ENCODE results near the gene LPGAT1. TPM values are rescaled to one million over a fixed set of nuclear protein-coding genes. Genes with fewer than 3 reads are reported as not detected.

Gene LPGAT1
- total RNA-seq, 2 experiments from 2014 or later, result 59.3 to 60.5 TPM

DNA sequence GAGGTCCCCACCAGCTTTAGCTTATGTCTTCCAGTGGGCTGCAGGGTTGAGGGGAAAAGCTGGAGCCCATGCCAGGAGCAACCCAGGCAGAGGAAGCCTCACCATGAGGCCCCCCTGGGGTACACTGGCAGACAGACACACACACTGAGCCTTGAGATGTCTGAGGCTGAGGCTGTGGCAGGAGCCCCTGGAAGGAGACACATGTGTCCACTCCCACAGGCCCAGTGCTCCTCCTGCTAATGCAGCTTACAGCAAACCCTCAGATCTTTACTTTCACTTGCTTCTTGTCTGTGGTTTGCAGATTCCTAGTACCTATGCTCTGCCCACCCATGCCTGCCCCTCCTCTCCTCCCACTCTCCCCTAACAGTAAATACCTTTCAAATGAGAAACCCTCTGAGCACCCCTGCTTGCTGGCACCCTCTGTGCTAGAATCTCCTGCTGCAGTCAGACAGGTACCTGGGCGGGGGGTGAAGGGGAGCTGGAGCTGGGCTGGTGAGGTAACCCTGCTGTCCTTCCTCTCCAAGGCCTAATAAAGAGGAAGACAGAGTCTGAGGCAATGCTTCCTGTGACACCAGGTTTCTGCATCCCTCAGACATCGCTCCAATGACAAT is 91.8 kb downstream of the LPGAT1 start:
- Mint-ChIP-seq H3K4me3 (peak overlapping the region; percentile 62), H3K36me3 (ENCODE audit: low read depth) (peaks cover 5% of the 10 kb centered on the region), H3K9me3 (ENCODE audit: insufficient read depth) (no peaks in the 10 kb centered on the region), H3K27me3 (ENCODE audit: low read depth) (no peaks in the 10 kb centered on the region), H3K4me1 (ENCODE audit: low read depth) (peaks cover 42% of the 10 kb centered on the region), H3K27ac (peak overlapping the region; percentile 88)
- peak; percentile 63 for DNase-seq
- ATAC-seq, result peak; percentile 82
- CTCF ChIA-PET, result interaction anchor here (1.0 to 2.6 kb wide), 7 partner anchors 9 to 717 kb away, joined by 3 to 30 read pairs (median 4); partner anchors contain the start of genes DTL and INTS7
- POLR2A ChIA-PET, result interaction anchor here (1.2 kb wide), 1 partner anchor 90 kb away, joined by 3 read pairs; no protein-coding TSS in a partner anchor

DNA sequence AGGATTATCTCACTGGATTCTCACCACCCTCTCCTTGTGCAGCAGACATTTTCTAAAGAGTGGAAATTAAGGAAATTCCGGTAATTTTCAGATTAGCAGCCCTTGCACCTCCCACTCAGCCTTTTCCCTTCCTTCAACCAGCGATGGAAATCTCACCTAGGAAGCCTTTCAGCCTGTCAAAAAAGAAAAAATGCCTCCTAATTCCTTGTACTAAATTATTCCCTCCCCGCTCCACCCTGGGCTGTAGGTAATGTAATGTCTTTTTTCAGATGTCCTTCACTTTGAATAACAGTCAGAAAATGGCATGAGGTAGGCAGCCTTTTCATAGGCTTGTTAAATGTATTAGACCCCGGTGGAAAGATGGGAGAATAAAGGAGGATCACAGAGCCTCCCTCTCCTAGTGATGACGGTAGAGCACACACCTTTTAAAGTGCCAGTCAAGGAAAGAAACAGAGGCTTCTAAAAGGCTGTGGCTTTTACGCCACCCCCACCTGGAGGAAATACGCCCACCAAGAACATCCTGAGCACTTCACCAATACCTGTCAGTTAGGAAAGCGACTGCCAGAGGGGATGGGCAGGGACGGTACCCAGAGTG is 92.4 kb downstream of the LPGAT1 start:
- Mint-ChIP-seq H3K4me3 (peak overlapping the region; percentile 62), H3K27me3 (ENCODE audit: low read depth) (no peaks in the 10 kb centered on the region), H3K36me3 (ENCODE audit: low read depth) (peaks cover 5% of the 10 kb centered on the region), H3K27ac (peak overlapping the region; percentile 88), H3K4me1 (ENCODE audit: low read depth) (peaks cover 42% of the 10 kb centered on the region), H3K9me3 (ENCODE audit: insufficient read depth) (no peaks in the 10 kb centered on the region)
- DNase-seq (peak; percentile 30), ATAC-seq (peak; percentile 25)
- POLR2A ChIA-PET, result no interaction called here
- CTCF ChIA-PET, result interaction anchor here (0.8 to 2.6 kb wide), 6 partner anchors 40 to 718 kb away, joined by 3 to 30 read pairs (median 4); partner anchors contain the start of genes DTL and INTS7

DNA sequence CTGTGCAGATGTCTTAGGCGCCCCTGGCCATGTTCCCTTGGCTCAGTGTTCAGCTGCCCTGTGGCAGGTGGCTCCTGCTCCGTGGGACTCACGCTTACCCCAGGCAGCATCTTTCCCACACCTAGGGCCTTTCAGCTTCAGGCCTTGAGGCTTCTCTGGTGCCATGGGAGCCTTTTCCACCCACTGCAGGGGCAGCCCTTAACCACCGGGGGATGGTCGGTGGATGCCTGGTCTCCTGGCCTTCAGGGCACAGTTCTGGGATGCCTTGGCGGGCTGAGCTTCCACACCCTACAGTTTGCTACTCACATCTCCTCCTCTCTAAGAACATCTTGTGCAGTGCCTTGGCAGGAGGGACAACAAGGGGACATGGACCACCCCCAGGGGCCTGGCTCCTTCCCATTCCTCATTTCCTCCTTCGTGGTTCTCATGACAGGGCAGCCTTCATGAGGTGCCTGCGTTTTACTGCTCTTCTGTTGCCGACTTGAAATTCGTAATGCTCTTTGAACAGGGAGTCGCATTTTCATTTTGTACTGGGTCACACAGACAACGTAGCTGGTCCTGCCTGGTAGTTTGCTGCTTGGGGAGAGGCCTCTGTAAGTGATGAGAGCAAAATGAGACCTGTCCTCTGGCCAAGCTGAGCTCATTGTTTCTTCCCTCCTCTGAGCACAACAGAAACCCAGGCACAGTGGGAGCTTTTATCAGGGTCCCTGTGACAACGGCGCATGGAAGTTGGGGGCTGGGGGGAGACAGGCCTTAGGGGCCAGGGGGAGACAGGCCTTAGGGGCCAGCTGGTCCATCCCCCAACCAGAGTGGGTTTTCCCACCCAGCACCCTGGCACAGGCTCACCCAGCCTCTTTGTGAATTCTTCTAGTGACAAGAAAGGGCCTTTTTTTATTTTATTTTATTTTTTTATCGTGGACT is 93.2 kb downstream of the LPGAT1 start:
- Mint-ChIP-seq H3K9me3 (ENCODE audit: insufficient read depth) (no peaks in the 10 kb centered on the region), H3K4me3 (no peak overlapping the region), H3K27ac (peak overlapping the region; percentile 76), H3K4me1 (ENCODE audit: low read depth) (peaks cover 42% of the 10 kb centered on the region), H3K27me3 (ENCODE audit: low read depth) (no peaks in the 10 kb centered on the region), H3K36me3 (ENCODE audit: low read depth) (peaks cover 2% of the 10 kb centered on the region)
- no peak for ATAC-seq
- ChIA-PET CTCF (interaction anchor here (0.8 to 1.1 kb wide), 3 partner anchors 14 to 57 kb away, joined by 3 to 6 read pairs (median 3); no protein-coding TSS in a partner anchor), POLR2A (no interaction called here)
- no peak for DNase-seq

DNA sequence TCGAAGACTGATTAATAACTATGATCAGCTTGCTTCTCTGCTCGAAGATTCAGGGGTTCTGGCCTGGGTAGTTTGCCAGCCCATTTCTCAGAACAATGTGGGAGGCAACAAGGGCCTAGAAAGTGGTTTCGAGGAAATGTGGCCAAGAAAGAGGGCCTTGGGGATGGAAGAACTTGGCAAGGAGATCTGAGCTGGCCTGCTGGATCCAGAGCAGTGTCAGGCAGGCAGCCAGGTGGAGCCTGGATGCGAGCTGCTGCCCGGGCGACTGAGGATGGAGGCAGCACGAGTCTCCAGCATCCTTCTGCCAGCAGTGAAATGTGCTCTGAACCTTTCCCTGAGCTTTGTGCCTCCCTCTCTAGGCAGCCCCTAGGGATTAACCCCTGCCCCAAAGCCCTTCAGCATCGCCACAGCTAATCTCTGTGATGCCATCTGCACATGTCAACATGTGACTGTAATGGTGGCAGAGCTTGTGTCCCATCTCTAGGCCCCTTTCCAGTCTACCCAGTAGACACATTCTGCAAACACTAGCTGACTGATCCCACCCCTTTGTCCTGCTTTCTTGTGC is 94.1 kb downstream of the LPGAT1 start:
- Mint-ChIP-seq H3K4me3 (no peak overlapping the region), H3K9me3 (ENCODE audit: insufficient read depth) (no peaks in the 10 kb centered on the region), H3K27ac (no peak overlapping the region), H3K36me3 (ENCODE audit: low read depth) (no peaks in the 10 kb centered on the region), H3K4me1 (ENCODE audit: low read depth) (peaks cover 42% of the 10 kb centered on the region), H3K27me3 (ENCODE audit: low read depth) (no peaks in the 10 kb centered on the region)
- ATAC-seq (no peak), DNase-seq (no peak)
- ChIA-PET CTCF (interaction anchor here (1.1 to 1.5 kb wide), 2 partner anchors 13 to 38 kb away, joined by 3 to 7 read pairs; no protein-coding TSS in a partner anchor), POLR2A (no interaction called here)

DNA sequence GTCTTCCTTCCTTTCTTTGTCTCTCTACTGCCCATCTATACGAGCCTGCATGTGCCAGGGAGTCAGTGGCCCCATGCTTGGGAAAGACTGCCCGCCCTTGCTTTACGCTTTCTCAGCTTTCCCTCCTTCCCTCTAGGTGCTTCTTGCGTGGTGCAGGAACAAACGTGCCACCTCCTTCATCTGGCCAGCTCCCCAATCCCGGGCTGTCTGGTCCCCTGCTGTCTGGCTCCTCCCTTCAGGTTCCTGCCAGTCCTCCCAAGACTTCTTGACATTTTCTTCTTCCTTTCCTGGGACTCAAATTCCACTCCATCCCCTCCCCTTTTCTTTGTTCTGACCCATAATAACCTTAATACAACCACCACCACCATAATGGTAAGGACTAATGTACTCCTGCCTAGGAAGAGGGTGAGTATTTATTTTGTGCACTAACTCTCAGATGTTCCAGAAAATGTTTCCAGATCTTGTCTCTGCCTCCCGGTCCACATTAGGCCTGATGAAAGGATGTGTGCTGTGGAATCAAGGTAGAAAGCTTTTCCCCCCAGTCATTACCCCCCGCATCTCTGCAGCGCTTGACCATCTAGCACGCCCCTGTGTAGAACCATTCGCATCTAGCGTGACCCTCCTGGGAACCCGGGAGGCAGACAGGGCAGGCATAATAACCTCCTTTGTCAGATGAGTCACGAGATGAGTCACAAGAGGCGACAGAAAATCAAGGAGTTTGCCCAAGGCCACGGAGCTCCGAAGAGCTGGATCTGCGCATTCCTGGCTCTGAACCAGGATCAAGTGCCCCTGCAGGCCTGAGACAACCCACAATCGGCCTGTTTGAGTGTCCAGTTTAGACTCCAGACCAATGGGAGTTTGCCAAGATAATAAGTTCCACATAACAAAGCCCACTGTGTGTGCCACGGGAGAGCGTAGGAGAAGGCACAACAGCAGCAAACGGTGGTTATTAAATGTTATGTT is 95.1 kb downstream of the LPGAT1 start:
- Mint-ChIP-seq H3K36me3 (ENCODE audit: low read depth) (no peaks in the 10 kb centered on the region), H3K4me3 (no peak overlapping the region), H3K9me3 (ENCODE audit: insufficient read depth) (no peaks in the 10 kb centered on the region), H3K4me1 (ENCODE audit: low read depth) (peaks cover 35% of the 10 kb centered on the region), H3K27ac (no peak overlapping the region), H3K27me3 (ENCODE audit: low read depth) (no peaks in the 10 kb centered on the region)
- DNase-seq (no peak), ATAC-seq (no peak)
- ChIA-PET CTCF (interaction anchor here (1.5 kb wide), 1 partner anchor 37 kb away, joined by 7 read pairs; no protein-coding TSS in a partner anchor), POLR2A (no interaction called here)

DNA sequence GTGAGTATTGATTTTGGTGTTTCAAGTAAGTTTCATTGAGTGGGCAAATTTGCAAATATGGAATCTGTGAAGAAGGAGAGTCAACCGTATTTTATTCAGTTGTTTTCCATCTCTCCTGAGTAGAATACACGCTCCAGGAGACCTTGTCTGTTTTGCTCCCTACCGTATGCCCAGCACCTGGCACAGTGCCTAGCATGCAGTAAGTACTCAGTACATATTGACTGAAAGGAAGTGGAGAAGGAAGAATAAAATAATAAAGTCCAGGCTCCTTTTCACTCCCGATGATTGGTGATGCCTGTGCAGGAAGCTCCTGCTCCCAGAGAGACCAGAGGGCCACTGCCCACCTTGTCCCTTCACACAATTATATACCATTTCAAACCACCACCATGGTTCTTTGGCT is 95.8 kb downstream of the LPGAT1 start:
- POLR2A ChIA-PET, result no interaction called here
- H3K4me1 Mint-ChIP-seq (ENCODE audit: low read depth), result peaks cover 28% of the 10 kb centered on the region
- H3K9me3 Mint-ChIP-seq (ENCODE audit: insufficient read depth), result no peaks in the 10 kb centered on the region
- H3K4me3 Mint-ChIP-seq, result no peak overlapping the region
- ATAC-seq, result no peak
- H3K27me3 Mint-ChIP-seq (ENCODE audit: low read depth), result no peaks in the 10 kb centered on the region
- DNase-seq, result no peak
- no peak overlapping the region for H3K27ac Mint-ChIP-seq
- CTCF ChIA-PET, result interaction anchor here (0.7 kb wide), 1 partner anchor 37 kb away, joined by 3 read pairs; no protein-coding TSS in a partner anchor
- H3K36me3 Mint-ChIP-seq (ENCODE audit: low read depth), result no peaks in the 10 kb centered on the region

DNA sequence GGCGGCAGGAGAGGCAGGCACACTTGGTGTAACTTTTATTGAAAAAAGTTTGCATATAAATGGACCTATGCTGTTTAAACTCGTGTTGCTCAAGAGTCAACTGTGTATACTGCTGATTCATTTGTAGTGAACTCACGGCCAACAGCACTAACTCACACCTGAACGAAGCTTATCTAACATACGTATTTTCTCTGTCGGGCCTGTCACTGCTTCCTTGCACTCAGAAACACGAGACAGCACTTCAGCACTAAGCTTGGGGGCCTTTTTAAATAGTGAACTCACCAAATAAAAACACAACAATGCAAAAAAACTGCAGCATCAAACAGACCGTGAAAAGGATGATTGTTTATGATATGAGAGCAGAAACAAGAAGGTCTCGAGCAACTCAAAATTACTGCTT is 96.2 kb downstream of the LPGAT1 start:
- Mint-ChIP-seq H3K36me3 (ENCODE audit: low read depth) (no peaks in the 10 kb centered on the region), H3K9me3 (ENCODE audit: insufficient read depth) (no peaks in the 10 kb centered on the region), H3K27me3 (ENCODE audit: low read depth) (no peaks in the 10 kb centered on the region), H3K4me1 (ENCODE audit: low read depth) (peaks cover 23% of the 10 kb centered on the region), H3K27ac (no peak overlapping the region), H3K4me3 (no peak overlapping the region)
- POLR2A ChIA-PET, result no interaction called here
- no peak for DNase-seq
- no peak for ATAC-seq
- CTCF ChIA-PET, result interaction anchor here (0.6 to 0.7 kb wide), 2 partner anchors 36 to 53 kb away, joined by 3 read pairs; no protein-coding TSS in a partner anchor

DNA sequence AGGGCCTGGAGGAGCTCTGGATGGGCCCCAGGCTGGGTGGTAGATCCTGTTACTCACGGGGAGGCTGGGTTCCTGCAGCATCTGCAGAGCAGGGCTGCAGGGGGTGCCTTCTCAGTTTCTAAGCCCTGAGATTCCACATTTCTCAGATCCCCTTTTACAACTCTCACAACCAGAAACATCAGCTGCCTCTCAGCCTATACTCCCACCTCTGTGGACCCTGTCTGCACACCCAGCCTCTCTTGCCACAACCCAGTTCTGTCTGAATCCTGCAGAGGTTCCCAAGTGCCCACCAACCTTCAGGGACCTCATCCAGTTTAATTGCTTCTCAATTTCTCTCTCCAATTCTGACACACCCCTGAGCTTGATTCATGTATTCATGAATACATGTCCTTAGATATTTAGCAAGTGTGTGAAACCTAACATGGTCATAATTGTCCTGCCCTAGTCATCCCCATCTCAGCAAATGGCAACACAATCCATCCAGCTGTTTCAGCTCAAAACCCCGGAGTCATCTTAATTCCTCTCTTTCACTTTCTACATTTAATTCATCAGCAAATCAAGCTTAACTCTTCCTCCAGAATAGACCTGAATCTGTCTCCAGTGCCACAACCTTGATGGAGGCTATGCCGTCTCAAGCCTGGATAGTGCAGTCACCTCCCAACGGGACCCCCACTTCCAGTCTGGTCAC is 98.1 kb downstream of the LPGAT1 start:
- ChIA-PET CTCF (interaction anchor here (1.0 to 1.6 kb wide), 3 partner anchors 10 to 34 kb away, joined by 3 to 5 read pairs (median 4); no protein-coding TSS in a partner anchor), POLR2A (no interaction called here)
- Mint-ChIP-seq H3K27me3 (ENCODE audit: low read depth) (no peaks in the 10 kb centered on the region), H3K27ac (peak overlapping the region; percentile 0), H3K9me3 (ENCODE audit: insufficient read depth) (no peaks in the 10 kb centered on the region), H3K4me1 (ENCODE audit: low read depth) (peaks cover 4% of the 10 kb centered on the region), H3K36me3 (ENCODE audit: low read depth) (no peaks in the 10 kb centered on the region), H3K4me3 (no peak overlapping the region)
- DNase-seq (no peak), ATAC-seq (no peak)

DNA sequence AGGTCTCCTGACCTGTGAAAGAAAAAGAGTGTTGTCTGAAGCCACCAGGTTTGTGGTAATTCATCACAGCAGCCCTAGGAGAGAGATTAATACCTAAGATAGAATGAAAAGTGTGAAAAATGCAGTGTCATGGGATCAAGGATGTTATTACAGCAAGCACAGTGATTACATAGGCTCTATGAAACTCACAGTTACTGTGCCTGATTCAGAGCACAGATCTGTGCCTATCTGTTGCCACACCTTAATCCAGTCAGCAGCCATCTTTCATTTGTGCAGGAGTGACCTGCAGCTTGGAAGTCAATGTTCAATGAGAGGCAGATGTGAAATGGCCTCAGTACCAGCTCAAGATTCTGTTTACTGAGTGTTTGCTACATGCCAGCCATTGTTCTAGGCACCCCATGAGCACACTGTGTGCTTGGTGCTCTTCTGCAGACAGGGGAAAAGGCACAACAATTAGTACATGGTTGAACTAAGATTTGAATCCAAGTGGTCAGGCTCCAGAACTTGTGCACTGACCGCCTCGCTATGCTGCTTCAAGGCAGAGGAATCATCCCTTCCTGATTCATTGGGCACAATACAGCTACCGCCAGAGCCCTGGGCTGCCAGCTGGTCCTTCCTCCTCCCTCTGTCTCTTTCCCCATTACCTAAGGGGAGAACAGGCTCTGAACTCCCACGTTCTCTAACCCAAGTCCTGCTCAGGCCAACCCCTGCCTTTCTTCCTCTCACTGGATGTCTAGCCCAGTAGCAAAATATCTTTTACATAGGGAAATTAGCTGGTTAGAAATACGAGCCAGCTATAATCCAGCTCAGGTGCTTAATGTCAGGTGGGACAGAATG is 98.9 kb downstream of the LPGAT1 start:
- Mint-ChIP-seq H3K27me3 (ENCODE audit: low read depth) (no peaks in the 10 kb centered on the region), H3K27ac (no peak overlapping the region), H3K9me3 (ENCODE audit: insufficient read depth) (no peaks in the 10 kb centered on the region), H3K36me3 (ENCODE audit: low read depth) (no peaks in the 10 kb centered on the region), H3K4me3 (no peak overlapping the region), H3K4me1 (ENCODE audit: low read depth) (no peaks in the 10 kb centered on the region)
- CTCF ChIA-PET, result interaction anchor here (1.0 to 1.6 kb wide), 3 partner anchors 9 to 33 kb away, joined by 3 to 5 read pairs (median 4); no protein-coding TSS in a partner anchor
- POLR2A ChIA-PET, result no interaction called here
- no peak for ATAC-seq
- DNase-seq, result no peak

Data from activated CD8-positive, alpha-beta T cell treated with anti-CD3 and anti-CD28 coated beads, Interleukin-2, amount 10 ng/mL, durations not matched to agents 7 days and 5 days (primary cell).